HTR-8/SVneo (cell line): Measurements from ENCODE around the gene SPATA2L.
"Not testable (repeated sequence)": the region's sequence is repeated elsewhere in the genome, so short reads cannot be mapped to it uniquely, and the experiment has no call there.

Source experiments
- DNase-seq: peaks from one replicate; pipeline ENCODE4 v3.0.0; 2011; ENCODE audit warnings: low spot score, mixed read lengths; ENCODE audit not compliant: insufficient read length
- FAIRE-seq: peaks from 2 replicates; lab custom pipeline; 2011; peaks lifted over from hg19 to GRCh38; lab: Jason Lieb, UNC

SPATA2L gene

DNA sequence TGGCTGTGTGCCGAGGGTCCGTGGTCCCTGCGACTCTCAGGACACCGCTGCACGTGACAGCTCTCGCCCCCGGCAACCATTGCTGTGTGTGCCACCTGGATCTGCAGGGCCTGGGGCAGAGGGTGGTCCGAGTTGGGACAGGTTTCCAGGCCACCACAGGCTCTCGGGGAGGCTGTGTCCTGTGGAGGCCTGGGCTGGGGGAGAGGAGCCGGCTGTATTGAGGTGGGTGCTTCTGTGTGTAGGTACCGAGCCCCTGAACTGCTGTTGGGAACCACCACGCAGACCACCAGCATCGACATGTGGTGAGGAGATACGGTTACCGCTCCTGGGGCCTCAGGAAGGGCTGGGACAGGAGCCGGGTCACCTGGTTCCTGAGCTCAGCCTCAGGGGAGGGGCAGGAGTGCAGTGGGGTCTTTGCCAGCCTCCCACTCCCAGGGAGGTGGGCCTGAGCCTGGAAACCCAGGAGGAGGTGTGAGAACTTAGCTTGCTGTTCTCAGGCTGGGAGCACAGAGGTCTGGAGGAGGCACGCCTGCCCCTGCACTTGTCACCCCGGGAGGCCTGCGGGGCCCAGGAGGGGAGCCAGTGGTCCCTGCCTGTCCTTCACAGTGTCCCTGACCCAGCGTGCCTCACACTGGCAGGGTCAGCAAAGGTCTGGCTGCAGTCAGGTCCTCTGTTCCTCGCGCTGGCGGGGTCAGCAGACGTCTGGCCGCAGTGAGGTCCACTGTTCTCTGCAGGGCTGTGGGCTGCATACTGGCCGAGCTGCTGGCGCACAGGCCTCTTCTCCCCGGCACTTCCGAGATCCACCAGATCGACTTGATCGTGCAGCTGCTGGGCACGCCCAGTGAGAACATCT lies 7.3 kb downstream of the SPATA2L start:
- DNase-seq (no peak), FAIRE-seq (no peak)

DNA sequence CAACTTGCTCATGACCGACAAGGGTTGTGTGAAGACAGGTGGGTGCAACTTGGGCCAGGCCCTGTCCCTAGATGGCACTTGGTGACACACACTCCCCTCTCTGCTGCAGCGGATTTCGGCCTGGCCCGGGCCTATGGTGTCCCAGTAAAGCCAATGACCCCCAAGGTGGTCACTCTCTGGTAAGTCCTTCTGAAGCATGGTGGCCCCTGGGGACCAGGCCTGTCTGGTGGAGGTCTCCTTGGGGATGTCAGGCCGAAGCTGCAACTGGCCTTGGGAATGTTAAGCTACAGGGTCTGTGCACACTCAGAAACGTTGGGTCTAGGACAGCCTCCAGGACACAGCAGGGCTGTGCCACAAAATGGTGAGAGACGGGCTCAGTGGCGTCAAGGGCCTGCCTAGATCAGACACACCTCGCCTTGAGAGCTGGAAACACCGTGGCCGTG lies 8.2 kb downstream of the SPATA2L start:
- FAIRE-seq (peak; percentile 51), DNase-seq (no peak)

DNA sequence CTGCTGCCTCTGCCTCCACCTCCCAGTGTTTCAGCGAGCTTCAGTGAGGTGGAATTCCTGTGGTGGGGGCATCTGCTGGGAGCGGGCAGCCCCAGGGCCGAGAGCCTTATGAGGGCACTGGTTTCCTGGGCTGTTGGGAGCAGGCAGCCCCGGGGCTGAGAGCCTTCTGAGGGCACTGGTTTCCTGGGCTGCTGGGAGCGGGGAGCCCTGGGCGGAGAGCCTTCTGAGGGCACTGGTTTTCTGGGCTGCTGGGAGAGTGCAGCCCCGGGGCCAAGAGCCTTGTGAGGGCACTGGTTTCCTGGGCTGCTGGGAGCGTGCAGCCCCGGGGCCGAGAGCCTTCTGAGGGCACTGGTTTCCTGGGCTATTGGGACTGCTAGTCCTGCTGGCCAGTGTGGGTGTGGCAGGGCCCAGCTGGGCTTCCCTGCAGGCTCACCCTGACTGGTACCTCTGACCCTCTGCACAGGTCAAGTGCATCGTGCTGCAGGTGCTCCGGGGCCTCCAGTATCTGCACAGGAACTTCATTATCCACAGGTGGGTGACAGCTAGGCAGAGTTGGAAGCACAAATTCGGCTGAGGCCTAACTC lies 9.4 kb downstream of the SPATA2L start:
- no peak for FAIRE-seq
- DNase-seq, result no peak

DNA sequence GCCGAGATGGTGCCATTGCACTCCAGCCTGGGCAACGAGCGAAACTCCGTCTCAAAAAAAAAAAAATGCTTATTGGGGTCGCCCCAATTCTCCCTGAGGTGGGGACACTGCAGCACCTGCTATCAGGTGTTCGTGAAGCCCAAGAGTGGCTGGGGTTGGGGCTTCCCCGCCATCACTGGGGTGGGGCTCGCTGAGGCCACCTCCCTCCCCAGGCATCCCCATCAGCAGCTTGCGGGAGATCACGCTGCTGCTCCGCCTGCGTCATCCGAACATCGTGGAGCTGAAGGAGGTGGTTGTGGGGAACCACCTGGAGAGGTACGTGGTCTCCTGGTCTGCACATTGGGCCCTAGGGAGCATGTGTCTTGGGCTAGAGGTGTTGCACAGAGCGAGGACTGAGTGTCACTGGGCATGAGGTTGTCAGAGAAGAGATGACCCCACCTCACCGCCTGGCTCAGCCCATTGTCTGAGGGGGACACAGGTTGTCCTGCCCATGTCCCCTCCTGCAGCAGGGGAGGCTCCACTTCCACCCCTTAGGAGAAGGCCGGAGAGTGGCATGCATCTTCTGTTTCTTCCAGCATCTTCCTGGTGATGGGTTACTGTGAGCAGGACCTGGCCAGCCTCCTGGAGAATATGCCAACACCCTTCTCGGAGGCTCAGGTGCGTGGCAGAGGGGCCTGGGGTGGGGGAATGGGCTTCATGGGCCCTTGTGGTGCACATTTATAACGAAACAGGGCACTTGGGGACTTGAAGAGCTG lies 10.1 kb downstream of the SPATA2L start:
- FAIRE-seq, result no peak
- no peak for DNase-seq

DNA sequence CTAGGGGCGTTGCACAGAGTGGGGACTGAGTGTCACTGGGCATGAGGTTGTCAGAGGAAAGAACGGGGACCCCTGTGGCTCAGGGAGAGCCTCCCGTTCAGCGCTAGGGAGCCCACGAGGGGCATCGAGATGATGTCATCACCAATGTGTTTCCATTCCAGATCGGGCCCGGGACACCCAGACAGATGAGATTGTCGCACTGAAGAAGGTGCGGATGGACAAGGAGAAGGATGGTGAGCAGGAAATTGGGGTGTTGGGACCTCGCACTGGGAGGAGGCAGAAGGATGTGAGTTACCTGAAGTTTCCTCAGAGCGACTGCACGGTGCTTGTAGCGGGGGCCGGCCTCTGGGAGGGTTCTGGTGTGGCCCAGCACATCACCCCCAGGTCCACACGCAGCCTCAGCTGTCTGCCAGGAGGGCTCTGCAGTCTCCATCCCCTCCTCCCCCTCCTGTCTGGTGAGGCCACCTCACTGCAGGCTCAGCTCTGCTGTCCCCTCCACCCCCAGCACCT lies 11.1 kb downstream of the SPATA2L start:
- no peak for FAIRE-seq
- DNase-seq, result no peak

DNA sequence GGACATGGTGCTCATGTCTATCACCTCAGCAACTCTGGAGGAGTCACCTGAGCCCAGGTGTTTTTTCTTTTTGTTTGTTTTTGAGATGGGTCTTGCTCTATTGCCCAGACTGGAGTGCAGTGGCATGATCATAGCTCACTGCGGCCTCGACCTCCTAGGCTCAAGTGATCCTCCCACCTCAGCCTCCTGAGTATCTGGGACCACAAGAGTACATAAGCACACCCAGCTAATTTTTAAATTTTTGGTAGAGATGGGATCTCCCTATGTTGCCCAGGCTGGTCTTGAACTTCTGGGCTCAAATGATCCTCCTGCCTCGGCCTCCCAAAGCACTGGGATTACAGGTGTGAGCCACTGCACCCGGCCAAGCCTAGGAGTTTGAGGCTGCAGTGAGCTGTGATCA lies 11.9 kb downstream of the SPATA2L start:
- not testable (repeated sequence) for FAIRE-seq, DNase-seq

DNA sequence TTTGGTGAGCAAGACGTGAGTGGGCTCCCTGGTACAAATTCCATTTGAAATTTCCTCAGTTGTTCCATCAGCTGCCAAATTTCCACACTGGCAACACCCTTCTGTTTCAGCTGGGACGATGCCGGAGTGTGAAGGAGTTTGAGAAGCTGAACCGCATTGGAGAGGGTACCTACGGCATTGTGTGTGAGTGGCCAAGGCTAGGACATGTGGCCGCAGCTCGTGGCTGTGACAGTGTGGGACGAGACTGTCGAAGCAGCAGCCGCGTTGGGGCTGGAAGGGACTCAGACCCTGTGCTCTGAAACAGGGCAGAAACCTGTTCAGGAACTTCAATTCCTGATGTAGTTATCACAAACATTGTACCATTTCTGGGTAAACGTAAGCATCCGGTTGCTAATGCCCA lies 12.4 kb downstream of the SPATA2L start:
- FAIRE-seq, result no peak
- no peak for DNase-seq

DNA sequence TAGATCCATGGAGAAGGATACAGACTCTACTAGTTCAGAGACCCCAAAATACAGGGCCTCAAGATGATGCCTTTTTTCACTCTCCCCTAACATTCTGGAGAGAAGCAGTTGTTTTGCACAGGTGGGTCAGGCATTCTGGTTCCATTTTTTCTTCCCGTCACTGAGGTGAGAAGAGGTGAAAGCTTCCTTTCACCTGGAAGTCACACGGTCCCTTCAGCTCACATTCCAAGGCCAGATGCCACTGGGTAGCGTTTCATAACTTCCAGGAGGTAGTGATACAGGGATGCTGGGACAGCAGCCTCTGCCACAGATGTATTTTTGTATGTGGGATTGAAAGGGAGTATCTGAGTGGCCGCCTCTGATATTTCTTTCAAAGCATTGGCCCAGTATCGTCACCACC lies 13.1 kb downstream of the SPATA2L start:
- FAIRE-seq (no peak), DNase-seq (no peak)

DNA sequence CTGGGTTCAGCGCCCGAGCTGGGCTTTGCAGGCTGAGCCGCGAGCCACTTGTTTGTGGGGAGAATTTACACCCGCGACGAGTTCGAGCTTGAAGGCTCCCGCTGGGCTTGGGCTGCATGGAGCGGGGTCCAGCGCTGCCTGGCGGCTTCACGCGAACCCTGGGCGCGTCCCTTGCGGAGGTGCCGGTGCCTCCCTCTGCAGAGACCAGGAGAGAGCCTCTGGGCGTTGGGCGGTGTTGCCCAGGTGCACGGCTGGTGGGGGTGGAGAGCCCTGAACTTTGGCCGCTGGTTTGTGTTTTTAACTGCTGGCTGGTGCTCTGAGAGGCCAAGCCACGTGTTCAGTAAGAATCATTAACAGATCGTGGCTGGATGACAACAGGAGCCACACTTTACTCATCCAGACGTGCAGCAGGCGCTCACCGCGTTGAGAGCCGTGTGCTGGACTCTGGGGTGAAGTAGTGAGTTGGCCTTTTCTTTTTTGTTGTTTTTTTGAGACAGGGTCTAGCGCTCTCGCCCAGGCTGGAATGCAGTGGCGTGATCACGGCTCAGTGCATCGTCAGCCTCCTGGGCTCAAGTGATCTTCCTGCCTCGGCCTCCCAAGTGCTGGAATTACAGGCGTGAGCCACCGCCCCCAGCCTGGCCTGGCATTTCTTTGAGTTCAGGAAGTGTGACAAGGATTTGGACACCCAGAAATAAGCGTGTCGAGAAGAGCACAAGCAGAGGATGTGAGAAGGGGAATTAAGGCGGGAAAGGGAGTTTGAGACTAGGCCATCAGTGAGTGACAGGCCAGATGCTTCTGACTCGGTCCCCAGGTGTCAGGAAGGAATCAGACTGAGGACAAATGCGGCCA lies 14.2 kb downstream of the SPATA2L start:
- DNase-seq (no peak), FAIRE-seq (no peak)

DNA sequence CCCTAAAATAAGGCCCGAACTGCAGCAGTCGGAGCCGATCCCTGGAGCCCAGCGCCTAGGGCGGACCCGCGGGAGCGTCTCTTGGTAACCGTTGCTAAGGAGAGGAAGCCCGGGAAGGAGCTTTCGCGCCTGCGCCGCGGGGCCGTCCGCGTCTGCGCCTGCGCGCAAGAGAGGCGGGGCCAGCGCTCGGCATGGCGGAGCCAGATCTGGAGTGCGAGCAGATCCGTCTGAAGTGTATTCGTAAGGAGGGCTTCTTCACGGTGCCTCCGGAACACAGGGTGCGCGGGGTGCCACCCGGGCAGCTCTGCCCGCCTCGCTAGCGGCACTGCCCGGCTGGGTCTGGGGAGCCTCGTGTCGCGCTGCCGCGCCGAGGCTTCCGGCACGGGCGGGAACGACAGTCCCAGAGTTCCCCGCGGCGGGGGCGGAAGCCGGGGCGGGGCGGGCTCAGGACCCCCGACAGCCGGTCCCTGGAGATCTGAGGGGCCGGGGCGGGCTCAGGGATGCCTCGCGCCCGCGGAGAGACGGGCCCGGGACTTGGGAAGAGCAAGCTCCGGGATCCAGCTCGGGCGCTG lies 14.9 kb downstream of the SPATA2L start, which contains the start of gene CDK10:
Gene CDK10 (plus strand): TSS at position 170 of the 572 bp plus-strand sequence. CDS start 22 bp downstream, at position 192.
- peak; percentile 77 for FAIRE-seq
- DNase-seq, result peak; percentile 92

DNA sequence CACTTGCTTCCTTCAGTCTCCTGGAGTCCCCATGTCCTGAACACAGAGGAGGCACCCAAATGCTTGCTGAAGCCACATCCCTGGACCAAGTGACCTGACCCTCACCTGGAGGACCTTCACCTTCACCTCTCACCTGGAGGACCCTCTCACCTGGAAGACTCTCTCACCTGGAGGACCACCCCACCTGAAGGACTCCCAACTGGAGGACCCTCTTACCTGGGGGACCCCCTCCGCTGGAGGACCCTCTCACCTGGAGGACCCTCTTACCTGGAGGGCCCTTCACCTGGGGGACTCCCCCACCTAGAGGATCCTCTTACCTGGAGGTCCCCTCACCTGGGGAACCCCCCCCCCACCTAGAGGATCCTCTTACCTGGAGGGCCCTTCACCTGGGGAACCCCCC lies 15.6 kb downstream of the SPATA2L start:
- DNase-seq, result no peak
- FAIRE-seq, result no peak

DNA sequence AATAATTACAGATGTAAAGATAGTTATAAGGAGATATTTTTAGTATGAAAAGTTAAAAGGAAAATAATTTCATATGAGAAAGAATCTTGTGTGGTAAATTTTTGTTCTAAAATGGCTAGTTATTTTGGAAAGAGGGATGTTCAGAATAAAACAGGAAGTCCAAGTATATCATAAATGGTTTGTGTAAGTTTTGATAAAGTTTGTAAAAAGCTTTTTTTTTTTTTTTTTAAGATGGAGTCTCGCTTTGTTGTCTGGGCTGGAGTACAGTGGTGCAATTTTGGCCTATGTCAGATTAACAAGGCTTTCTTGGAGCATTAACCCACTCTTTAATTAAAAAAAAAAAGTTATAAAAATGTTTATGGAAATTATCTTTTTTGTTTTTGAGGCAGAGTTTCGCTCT lies 23.2 kb downstream of the SPATA2L start:
- FAIRE-seq, result no peak
- DNase-seq, result no peak

DNA sequence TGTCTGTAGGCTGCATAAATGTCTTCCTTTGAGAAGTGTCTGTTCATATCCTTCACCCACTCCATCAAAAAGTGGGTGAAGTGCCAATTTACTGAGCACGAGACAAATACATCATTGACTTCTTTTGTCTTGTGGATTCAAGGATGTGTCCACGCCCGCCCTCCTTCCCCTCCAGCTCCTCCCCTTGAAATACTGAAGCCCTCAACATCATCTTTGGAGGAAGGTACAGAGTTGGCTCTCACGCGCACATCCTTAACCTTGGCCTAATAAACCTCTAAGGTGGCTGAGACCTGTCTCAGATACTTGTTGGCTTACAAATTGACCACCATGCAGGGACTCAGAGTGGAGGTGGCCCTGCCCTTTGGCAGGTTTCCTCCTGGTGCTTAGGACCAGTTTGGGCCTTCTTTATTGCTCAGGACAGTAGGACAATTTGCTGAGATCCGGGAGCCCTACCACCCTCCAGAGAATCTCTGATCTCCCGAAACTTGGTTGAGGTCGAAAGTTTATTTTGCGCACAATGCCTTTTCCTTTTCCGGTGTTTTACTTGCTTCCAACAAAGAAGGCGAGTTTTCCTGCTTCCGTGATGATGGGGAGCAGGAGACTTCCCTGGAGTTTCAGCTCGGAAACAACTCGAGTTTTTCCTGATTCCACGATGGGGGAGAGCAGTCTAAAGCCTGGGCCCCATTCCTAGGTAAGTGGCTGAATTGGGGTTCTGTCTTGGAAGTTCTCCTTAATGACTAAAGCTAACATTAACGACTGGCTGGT lies 29.1 kb downstream of the SPATA2L start:
- FAIRE-seq (no peak), DNase-seq (no peak)

DNA sequence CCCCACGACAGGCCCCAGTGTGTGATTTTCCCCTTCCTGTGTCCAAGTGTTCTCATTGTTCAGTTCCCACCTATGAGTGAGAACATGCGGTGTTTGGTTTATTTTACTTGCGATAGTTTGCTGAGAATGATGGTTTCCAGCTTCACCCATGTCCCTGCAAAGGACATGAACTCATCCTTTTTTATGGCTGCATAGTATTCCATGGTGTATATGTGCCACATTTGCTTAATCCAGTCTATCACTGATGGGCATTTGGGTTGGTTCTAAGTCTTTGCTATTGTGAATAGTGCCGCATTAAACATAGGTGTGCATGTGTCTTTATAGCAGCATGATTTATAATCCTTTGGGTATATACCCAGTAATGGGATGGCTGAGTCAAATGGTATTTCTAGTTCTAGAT lies 29.9 kb downstream of the SPATA2L start:
- not testable (repeated sequence) for FAIRE-seq, DNase-seq

DNA sequence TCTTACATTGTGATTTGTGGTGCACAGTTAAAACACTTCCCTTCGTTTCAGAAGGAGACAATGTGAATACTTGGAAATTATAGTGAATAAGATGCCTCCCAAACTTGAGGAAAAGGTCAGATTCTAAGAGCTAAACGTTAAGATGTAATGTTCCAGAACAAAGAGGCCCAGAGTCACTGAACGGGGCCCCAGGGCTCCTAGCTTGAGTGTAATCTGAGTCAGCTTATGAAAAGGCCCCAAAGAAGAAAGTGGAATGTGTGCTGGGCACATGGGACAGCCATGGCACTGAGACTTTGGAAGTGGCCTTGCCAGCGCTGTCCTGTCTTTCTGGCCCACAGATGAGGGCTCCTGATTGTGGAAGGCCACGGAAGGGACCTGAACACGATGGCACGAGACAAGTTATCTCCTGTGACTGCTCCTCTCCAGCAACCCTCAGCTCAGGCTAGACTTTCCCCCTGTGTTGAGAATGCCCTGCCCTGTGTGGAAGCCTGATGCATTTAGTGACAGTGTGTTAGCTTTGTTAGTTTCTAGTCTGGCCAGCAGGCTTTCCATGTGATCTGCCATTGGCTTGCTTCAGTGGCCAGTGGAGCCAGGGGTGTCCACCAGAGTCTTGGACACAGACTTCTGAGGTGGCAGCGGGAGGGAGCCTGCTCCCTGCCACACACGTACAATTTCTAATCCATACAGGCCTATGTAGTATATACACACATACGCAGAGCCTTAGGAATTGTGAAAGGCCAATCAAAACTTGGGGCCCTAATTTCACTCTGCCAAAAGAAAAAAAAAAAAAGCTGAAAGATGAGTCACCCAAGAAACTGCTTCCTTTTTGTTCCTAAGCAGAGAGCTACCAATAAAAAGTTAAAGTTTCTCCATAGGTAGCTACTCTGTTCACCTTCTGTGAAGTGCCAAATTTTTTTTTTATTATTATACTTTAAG lies 30.7 kb downstream of the SPATA2L start:
- no peak for DNase-seq
- no peak for FAIRE-seq

DNA sequence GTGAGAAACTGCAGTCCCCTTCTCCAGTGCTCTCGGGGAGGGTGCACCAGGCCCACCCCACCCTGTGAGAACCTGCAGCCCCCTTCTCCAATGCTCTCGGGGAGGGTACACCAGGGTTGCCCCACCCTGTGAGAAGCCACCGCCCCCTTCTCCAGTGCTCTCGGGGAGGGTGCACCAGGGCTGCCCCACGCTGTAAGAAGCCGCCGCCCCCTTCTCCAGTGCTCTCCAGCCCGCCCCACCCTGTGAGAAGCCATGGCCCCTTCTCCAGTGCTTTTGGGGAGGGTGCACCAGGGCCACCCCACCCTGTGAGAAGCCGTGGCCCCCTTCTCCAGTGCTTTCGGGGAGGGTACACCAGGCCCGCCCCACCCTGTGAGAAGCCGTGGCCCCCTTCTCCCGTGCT lies 31.8 kb downstream of the SPATA2L start:
- DNase-seq (no peak), FAIRE-seq (no peak)

DNA sequence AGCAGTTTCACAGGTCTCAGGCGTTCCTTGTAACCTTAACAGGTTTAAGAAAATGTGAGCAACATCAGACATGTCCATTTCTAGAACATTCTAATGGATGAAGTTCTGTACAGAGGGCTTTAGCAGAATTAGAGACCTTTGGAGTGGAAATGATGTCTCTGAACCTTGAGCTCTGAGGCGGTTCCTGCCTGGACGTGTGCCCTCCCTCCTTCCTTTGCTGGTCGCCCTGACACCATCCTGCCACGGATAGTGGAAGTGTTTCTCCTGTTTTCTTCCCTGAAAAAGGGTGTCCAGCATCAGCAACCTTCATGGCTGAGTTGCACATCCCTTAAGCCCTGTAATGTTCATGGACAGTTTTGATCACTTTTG lies 32.7 kb downstream of the SPATA2L start:
- no peak for FAIRE-seq
- no peak for DNase-seq

DNA sequence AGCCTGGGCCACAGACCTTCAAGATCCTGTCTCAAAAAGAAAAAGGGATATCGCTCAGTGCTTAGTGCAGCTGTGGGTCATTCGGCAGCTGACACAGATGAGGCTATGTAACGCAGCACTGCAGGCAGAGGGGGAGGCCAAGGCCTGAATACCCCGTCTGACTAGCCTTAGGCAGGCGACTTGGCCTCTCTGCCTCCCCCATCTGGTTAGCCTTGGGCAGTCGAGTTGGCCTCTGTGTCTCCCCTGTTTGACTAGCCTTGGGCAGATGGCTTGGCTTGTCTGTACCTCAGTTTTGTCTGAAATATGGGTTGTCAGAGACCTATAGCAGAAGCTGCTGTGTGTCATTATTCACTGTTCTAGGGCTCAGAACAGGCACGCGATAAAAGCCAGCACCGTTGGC lies 33.9 kb downstream of the SPATA2L start:
- DNase-seq (no peak), FAIRE-seq (no peak)
